ENCODE data around the gene CELA3B.
"Not testable (repeated sequence)": the region's sequence is repeated elsewhere in the genome, so short reads cannot be mapped to it uniquely, and the experiment has no call there.

Gene CELA3B

DNA sequence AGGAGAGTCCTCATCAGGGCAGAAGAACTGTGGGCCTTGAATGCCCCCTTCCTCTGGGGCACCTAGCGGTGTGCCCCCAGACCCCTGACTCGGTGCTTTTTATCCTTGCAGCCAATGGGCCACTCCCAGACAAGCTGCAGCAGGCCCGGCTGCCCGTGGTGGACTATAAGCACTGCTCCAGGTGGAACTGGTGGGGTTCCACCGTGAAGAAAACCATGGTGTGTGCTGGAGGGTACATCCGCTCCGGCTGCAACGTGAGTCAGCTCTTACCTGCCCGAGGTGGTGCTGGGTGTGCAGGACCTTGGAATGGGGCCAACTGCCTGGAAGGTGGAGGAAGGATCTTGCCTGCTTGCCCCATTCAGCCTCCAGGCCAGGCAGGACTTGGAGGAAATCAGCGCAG is 30.4 kb downstream of the CELA3B start:
- DNase-seq (ENCODE audit: low spot score): not testable (repeated sequence)

DNA sequence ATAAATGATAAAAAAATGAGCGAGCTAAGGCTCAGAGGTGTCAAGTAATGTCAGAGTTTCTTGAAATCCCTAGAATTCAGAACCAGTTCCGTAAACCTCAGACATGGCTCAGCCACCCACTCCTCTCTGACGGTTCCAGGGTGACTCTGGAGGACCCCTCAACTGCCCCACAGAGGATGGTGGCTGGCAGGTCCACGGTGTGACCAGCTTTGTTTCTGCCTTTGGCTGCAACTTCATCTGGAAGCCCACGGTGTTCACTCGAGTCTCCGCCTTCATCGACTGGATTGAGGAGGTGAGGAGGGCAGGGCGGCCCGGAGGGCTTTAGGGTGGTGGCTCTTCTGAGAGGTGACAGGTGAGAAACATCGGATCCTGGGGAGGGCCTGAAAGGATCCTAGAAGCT is 32.7 kb downstream of the CELA3B start:
- DNase-seq (ENCODE audit: low spot score): not testable (repeated sequence)

DNA sequence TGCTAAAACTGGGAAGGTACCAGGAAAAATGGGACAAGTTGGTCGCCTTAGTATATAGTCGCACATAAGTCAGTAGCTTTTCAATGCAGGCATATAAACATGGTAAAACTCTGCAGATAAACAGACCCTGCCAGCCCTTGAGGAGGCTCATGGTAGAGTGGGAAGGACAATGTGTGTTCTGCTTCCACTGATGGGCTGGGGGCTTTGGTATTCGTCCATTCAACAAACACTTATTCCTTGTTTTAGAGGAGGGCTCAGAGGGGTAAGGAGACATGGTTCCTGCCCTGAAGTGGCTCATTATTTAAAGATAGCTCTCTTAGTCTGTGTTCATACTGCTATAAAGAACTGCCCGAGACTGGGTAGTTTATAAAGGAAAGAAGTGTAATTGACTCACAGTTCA is 35.9 kb downstream of the CELA3B start:
- DNase-seq (ENCODE audit: low spot score): not testable (repeated sequence)

DNA sequence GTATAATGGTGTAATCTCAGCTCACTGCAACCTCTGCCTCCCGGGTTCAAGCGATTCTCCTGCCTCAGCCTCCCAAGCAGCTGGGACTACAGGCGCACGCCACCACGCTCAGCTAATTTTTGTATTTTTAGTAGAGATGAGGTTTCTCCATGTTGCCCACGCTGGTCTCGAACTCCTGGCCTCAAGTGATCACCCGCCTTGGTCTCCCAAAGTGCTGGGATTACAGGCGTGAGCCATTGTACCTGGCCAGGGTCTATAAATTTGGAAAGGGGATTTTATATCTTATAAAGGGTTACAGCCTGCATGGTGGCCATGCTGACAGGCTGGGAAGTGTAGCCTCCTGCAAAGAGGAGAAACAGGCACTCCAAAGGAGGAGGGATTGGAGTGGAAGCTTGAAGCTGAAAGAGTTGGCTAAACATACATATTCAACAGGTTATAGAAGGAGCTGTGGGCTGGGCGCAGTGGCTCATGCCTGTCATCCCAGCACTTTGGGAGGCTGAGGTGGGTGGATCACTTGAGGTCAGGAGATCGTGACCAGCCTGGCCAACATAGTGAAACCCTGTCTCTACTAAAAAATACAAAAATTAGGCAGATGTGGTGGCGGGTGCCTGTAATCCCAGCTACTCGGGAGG is 37.9 kb downstream of the CELA3B start:
- DNase-seq (ENCODE audit: low spot score): not testable (repeated sequence)

DNA sequence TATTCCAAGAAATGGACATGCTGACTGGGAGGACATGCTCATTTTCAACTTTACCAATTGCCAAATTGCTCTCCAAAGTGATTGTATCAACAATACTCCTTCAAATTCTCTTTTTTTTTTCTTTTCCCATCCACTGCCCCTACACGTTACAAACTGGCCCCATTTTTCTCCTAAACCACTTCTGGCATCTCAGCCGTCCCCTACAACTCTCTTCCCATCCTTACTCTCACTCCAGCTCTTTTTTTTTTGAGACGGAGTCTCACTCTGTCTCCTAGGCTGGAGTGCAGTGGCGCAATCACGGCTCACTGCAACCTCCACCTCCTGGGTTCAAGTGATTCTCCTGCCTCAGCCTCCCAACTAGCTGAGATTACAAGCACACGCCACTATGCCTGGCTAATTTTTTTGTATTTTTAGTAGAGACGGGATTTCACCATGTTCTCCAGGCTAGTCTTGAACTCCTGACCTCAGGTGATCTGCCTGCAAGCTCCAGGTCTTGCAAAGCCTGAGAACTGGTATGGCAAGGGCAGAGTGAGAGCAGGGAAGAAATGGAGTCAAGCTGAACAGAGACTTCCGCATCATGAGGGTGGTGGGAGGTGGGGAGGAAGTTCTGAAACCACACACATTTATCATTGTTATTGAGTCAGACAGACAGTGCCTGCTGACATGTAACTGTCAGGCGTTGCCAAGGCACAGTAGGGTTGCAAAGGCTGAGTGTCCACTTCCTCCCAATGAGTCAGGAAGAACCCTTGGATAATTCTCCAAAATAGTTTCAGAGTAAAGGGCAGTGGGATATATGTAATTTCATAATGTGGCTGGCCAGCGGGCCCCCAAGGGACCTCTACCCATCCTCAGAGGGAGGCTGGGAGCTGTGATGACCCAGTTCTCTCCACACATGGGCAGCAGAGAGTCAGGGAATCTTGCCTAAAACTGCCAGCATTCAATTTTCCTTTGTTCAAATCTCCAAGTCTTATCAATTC is 42.0 kb downstream of the CELA3B start:
- DNase-seq (ENCODE audit: low spot score): peak; percentile 65

DNA sequence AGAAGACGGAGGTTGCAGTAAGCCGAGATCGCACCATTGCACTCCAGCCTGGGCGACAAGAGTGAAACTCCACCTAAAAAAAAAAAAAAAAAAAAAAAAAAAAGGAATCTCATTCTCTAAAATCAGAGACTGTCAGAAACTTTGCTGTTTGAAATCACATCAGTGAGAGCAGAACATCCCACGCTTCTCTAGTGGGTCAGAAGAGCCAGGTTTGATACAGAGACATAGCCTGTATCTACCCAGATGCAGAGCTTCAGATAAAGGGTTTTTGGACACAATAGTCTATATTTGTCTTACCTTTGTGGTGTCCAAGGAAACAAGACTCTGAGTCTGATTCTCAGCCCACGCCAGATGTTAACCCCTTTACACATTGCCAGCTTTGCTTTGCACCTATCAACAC is 44.2 kb downstream of the CELA3B start:
- DNase-seq (ENCODE audit: low spot score): no peak

DNA sequence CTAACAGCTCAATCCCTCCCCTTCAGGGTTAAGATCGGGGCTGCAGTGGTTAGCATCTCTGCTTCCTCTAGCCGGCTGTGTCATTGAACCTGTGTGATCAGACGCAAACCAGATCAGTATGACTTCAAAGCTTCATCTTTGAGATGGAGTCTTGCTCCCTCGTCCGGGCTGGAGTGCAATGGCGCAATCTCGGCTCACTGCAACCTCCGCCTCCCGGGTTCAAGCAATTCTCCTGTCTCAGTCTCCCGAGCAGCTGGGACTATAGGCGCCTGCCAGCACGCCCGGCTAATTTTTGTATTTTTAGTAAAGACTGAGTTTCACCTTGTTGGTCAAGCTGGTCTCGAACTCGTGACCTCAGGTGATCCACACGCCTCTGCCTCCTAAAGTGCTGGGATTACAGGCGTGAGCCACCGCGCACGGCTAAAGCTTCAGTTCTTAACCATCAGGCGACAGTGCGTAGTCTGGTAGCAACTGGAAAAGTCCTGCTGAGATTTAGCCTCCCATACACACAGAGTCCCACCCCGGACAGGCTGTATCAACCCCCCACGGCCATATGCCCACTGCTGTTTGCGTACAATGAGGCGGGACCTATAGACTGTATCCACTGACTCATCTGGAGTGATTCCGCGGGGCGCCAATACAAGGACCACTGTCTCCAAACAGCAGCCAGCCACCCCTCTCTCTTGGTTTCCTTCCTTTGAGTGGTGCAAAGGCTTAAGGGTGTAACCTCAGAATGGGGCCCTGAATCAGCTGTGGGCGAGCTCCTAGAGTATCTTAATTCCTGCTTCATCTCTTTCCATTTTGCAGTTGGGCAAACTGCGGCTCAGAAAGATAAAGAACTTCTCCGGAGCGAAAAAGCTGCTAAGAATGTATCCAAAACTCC is 47.9 kb downstream of the CELA3B start:
- peak; percentile 86 for DNase-seq (ENCODE audit: low spot score)

DNA sequence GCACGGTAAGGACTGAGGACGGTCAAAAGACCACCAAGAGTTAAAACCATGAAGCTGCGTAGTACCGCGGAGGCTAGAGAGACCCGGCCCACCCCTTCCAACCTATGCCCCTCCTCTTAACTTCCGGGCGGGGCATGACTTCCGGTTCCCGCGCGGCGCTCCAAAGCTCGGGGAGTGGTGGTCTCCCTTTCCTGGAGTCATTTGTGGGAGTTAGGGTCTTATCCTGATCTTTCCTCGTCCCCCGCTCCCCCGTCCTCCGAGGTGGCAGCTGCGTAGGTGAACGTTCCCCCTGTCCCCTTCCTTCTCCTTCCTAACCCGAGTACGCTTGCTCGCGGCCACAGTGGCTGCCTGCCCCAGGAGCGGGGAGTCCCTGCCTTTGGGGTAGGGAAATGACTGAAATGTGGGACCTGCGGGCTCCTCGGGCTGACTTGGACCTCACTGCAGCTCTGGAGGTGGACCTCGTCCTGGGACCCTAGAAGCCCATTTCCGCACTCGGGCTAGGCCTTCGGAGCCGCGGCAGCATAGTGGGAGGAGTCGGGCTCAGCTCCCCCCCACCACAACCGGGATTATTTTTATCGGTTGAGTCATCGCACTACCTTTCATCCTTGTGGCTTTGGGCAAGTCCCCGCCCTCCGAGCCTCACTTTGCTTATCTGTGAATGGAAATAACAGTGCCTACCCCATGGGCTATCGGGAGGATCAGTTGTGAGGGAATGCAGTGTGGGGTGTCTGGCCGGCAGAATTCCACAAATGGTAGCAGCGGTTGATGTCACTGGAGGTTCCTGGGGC is 48.7 kb downstream of the CELA3B start:
- peak; percentile 91 for DNase-seq (ENCODE audit: low spot score)

DNA sequence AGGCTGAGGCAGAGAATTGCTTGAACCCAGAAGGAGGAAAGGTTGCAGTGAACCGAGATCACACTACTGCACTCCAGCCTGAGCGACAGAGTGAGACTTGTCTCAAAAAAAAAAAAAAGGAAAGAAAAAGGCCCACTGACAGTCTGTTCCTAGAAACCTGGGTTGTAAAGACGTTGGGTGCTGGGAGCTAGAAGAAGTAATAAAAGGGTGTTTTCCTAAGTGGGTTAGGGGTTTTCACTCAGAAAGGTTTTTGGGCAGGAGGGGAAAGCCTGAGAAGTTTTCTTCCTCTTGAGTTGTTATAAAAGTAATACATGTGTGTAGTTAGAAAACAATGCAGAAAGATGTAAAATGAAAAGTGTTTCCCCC is 50.1 kb downstream of the CELA3B start:
- DNase-seq (ENCODE audit: low spot score): peak; percentile 19

DNA sequence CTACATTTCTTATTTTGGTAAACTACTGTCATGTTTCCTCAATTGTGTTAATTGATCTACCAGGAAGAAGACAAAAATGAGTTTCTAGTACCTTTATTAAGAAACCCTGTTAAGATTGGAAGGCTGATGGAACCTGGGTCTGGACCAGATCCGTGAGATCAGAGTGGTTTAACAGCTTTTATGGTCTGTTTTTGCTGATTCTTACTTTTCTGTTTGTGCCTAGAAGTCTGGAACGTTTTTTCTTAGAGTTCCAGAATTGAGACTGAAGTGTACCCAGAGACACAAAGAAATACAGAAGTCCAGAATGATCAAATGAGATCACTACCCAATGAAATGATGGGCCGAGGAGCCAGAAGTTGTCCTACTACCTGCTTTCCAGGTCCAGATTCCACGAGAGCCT is 53.2 kb downstream of the CELA3B start:
- DNase-seq (ENCODE audit: low spot score): no peak

DNA sequence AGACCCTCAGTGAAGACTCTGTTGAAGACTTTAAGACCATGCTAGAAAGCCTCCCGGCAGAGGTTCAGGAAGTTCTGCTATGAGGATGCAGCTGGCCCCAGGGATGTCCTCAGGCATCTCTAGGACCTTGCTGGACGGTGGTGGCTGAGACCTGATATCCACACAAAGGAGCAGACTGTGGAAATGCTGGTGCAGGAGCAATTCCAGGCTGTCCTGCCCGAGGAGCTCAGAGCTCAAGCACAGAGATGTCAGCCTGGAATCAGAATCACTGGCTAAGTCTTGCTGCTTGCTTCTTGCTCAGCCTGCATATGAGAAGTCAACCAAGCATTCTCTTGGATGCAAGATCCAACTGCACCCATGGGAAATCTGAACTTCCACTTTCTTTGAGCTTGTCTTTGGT is 53.7 kb downstream of the CELA3B start:
- DNase-seq (ENCODE audit: low spot score): no peak

DNA sequence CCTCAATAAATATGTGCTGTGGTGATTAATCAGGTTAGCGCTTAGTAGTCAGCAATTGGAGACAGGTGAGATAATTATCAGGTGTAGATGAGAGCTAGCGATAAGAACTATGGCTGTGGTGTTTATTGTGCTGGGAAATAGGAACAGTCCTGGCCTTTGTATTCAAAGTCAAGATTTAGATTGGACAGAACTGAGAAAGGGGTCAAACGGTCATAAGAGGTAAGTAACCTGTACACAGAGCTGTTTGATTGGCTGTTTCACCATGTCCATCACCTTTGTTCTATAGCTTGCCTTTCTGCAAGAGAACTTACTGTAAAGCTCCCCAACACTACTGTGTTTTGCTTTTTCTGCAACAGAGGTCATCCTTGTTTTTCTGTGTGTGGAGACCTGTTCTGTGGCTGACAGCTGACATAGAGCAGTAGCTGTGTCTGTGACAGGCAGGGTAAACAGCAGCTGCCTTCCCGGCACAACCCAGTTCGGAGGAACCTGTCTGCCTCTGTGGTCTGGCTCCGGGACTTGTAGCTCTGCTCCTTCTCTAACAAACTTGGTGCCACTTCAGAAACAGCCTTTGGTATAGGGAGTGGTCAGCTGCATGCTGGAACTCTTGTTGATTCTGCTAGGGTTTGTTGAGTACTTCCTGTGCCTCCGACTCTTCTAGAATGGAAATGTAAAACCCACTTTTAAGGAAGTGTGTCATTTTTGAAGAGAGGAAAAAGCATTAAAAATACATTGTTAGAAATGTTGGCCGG is 54.6 kb downstream of the CELA3B start:
- DNase-seq (ENCODE audit: low spot score): peak; percentile 28

DNA sequence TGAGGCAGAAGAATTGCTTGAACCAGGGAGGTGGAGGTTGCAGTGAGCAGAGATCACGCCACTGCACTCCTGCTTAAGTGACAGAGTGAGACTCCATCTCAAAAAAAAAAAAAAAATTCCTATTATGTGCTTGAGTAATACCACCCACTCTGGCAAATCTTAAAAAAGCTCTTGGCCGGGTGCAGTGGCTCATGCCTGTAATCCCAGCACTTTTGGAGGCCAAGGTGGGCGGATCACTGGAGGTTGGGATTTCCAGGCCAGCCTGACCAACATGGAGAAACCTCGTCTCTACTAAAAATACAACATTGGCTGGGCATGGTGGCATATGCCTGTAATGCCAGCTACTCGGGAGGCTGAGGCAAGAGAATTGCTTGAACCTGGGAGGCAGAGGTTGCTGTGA is 58.0 kb downstream of the CELA3B start:
- DNase-seq (ENCODE audit: low spot score): not testable (repeated sequence)

DNA sequence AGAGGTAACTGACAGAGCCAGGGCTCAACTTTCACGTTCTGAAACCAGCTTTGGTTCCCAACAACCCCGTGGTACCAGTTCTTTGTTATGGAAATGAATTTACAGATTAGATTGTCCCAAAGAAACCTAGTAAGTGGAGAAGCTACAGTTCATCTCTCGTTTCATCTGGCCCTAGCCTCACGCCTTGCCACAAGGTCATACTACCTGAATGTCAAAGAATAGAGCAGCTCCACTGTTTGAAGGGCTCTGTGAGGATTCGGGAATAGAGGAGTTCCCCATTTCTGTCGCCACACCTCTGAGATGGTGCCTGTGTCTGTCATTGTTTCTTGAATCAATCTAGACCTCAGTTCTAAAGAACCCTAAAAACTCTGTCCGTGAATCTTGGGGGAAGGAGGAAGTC is 60.7 kb downstream of the CELA3B start:
- no peak for DNase-seq (ENCODE audit: low spot score)

DNA sequence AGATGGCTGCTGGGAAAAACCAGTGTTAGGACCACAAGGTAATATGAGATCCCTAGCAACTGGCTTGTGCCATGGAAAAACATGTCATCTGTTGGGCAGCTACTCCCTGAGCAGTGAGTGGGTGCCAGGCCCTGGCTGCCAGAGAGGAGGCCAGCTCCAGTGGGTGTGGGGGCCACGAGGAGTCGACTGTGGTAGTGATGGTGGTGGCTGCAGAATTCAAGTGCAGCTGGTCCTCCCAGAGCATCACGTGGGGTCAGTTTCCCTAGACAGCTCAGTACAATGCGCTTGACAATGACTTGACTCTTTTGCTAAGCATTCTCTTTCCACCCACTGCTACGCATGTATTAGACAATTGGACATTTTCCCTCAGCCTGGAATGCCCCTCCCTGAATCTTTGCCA is 61.2 kb downstream of the CELA3B start:
- no peak for DNase-seq (ENCODE audit: low spot score)

Measured in CD4-positive, alpha-beta T cell treated with Interleukin-15 for 4 hours (primary cell).